B cell (primary cell): ENCODE data around the gene GNAL.

Source experiments
- EZH2 ChIP-seq: IDR thresholded peaks from 2 replicates; pipeline ENCODE4 v1.6.1; 2012; ENCODE audit warnings: borderline replicate concordance, low read depth, mild to moderate bottlenecking, moderate library complexity, low read length; ENCODE audit not compliant: insufficient read depth, poor library complexity, severe bottlenecking
- TF ChIP-seq, protein P1 (sequence below): fragments of 200-600 bp; IDR thresholded peaks from one replicate; pipeline ENCODE4 v1.8.0; 2022; ENCODE audit warnings: antibody characterized with exemption, mild to moderate bottlenecking

DNA sequence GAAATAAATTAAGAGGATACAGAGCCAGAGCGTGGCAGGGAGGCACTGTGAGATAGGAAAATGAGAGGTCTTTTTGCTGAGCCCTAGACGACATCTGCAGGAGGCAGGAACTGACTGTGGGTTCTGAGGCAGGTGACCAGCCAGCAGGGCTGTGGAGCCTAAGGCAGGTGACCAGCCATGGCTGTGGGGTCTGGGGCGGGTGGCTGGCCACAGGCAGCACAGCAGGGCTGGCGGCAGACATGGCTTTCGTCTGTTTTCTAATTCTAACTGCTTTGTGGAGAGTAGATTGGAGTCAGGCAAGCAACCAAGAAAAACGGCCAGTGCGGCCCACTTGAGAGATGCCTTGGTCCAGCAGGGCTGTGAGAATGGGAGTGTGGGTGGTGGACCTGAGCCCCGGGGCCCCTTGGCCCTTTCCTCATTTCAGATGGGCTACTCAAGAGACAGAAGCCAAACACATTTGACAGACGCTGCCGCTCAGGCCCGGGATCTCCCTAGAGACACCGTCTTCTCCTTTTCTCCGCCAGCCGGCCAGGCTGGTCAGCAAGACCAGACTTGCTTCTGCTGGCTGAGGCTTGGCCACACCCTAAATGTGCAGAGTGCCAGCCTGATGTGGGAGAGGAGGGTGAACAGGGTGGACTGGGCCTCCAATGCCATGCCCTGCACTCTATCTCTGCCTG, 19.7 kb upstream of the GNAL start:
- TF ChIP-seq, protein P1, sequence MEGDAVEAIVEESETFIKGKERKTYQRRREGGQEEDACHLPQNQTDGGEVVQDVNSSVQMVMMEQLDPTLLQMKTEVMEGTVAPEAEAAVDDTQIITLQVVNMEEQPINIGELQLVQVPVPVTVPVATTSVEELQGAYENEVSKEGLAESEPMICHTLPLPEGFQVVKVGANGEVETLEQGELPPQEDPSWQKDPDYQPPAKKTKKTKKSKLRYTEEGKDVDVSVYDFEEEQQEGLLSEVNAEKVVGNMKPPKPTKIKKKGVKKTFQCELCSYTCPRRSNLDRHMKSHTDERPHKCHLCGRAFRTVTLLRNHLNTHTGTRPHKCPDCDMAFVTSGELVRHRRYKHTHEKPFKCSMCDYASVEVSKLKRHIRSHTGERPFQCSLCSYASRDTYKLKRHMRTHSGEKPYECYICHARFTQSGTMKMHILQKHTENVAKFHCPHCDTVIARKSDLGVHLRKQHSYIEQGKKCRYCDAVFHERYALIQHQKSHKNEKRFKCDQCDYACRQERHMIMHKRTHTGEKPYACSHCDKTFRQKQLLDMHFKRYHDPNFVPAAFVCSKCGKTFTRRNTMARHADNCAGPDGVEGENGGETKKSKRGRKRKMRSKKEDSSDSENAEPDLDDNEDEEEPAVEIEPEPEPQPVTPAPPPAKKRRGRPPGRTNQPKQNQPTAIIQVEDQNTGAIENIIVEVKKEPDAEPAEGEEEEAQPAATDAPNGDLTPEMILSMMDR, result no peak
- TF ChIP-seq EZH2, result no peak
